Measurements from ENCODE around the gene SFXN5.

SFXN5 gene

GRCh38 chr2:73069855-73070642 is 1.5 kb downstream of the SFXN5 start:
- TF ChIP-seq, protein P1, sequence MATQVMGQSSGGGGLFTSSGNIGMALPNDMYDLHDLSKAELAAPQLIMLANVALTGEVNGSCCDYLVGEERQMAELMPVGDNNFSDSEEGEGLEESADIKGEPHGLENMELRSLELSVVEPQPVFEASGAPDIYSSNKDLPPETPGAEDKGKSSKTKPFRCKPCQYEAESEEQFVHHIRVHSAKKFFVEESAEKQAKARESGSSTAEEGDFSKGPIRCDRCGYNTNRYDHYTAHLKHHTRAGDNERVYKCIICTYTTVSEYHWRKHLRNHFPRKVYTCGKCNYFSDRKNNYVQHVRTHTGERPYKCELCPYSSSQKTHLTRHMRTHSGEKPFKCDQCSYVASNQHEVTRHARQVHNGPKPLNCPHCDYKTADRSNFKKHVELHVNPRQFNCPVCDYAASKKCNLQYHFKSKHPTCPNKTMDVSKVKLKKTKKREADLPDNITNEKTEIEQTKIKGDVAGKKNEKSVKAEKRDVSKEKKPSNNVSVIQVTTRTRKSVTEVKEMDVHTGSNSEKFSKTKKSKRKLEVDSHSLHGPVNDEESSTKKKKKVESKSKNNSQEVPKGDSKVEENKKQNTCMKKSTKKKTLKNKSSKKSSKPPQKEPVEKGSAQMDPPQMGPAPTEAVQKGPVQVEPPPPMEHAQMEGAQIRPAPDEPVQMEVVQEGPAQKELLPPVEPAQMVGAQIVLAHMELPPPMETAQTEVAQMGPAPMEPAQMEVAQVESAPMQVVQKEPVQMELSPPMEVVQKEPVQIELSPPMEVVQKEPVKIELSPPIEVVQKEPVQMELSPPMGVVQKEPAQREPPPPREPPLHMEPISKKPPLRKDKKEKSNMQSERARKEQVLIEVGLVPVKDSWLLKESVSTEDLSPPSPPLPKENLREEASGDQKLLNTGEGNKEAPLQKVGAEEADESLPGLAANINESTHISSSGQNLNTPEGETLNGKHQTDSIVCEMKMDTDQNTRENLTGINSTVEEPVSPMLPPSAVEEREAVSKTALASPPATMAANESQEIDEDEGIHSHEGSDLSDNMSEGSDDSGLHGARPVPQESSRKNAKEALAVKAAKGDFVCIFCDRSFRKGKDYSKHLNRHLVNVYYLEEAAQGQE (IDR thresholded peaks at IDR 0.05; ENCODE audit: insufficient read depth in 1 of 2, low read depth in 2 of 2, low read length in 2 of 2) = no peak
- TF ChIP-seq SIN3A (IDR thresholded peaks at IDR 0.05; ENCODE audit: borderline replicate concordance, insufficient read depth, low read length) (no peak), FOXP2 (optimal IDR thresholded peaks at IDR 0.05; ENCODE audit: borderline replicate concordance, extremely low read depth, extremely low read length, insufficient read depth) (no peak), POLR2AphosphoS5 (IDR thresholded peaks at IDR 0.05; ENCODE audit: low read depth, low read length) (no peak), TAF1 (IDR thresholded peaks at IDR 0.05; ENCODE audit: borderline replicate concordance, insufficient read depth, low read length) (no peak)

DNA sequence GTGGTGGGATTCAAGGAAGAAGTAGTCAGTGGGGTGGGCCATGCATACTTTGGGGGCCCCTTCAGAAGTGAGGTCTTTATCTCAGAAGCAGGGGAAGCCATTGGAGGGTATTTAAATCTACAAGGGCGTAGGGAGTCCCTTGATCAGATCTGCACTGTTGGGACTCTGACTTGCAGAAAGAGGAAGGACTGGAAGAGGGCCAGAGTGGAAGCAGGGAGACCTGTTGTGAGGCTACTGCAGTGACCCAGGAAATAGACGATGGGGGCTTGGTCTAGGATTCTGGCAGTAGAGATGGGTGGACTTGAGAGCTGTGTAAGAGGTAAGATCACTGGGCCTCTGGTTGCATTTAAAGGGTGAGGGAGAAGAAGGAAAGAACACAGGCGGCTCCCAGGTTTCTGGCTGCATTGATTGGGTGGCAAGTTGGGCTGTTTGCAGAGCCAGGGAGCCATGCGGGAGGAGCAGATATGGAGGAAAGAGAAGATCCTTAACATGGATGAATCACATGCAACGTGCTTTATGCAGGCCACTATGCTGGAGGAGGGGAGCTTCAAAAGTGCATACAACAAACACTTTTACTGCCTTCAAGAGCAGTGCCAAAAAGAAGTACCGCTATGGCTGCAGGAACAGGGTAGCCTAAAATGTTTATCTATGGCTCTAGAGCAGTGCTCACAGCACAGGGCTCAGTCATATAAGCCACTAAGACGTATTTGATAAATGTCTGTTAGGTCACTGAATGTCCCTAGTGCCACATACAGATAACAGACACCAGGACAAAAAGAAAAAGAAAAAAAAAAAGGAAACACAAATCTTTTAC is 2.3 kb downstream of the SFXN5 start:
- no peak for TF ChIP-seq SIN3A (IDR thresholded peaks at IDR 0.05; ENCODE audit: borderline replicate concordance, insufficient read depth, low read length)
- TF ChIP-seq, protein P1 (IDR thresholded peaks at IDR 0.05; ENCODE audit: insufficient read depth in 1 of 2, low read depth in 2 of 2, low read length in 2 of 2) = no peak
- TF ChIP-seq TAF1 (IDR thresholded peaks at IDR 0.05; ENCODE audit: borderline replicate concordance, insufficient read depth, low read length) = no peak
- no peak for TF ChIP-seq FOXP2 (optimal IDR thresholded peaks at IDR 0.05; ENCODE audit: borderline replicate concordance, extremely low read depth, extremely low read length, insufficient read depth)
- TF ChIP-seq POLR2AphosphoS5 (IDR thresholded peaks at IDR 0.05; ENCODE audit: low read depth, low read length) = no peak

DNA sequence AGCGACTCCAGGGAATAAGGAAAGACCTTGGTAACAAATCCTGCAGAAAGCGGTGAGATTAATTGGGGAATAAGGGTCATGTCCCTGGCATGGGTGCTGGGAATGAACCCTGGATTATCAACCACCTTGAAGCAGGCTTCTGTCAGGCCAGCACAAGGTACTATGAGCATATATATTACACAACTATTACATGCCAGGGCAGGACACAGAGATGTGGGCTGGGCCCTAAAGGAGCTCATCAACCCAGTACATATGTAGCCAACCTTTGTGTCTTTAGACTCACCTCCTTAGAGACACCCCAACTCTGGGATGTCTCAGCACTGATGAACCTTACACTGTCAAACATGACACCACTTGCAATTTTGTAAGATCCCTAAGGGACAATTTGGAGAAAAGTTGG is 3.4 kb downstream of the SFXN5 start:
- TF ChIP-seq POLR2AphosphoS5 (IDR thresholded peaks at IDR 0.05; ENCODE audit: low read depth, low read length) = no peak
- TF ChIP-seq SIN3A (IDR thresholded peaks at IDR 0.05; ENCODE audit: borderline replicate concordance, insufficient read depth, low read length) = no peak
- TF ChIP-seq, protein P1 (IDR thresholded peaks at IDR 0.05; ENCODE audit: insufficient read depth in 1 of 2, low read depth in 2 of 2, low read length in 2 of 2) = no peak
- no peak for TF ChIP-seq FOXP2 (optimal IDR thresholded peaks at IDR 0.05; ENCODE audit: borderline replicate concordance, extremely low read depth, extremely low read length, insufficient read depth)
- no peak for TF ChIP-seq TAF1 (IDR thresholded peaks at IDR 0.05; ENCODE audit: borderline replicate concordance, insufficient read depth, low read length)

GRCh38 chr2:73067043-73067442 is 4.5 kb downstream of the SFXN5 start:
- TF ChIP-seq, protein P1 (IDR thresholded peaks at IDR 0.05; ENCODE audit: insufficient read depth in 1 of 2, low read depth in 2 of 2, low read length in 2 of 2) = no peak
- TF ChIP-seq SIN3A (IDR thresholded peaks at IDR 0.05; ENCODE audit: borderline replicate concordance, insufficient read depth, low read length) (no peak), TAF1 (IDR thresholded peaks at IDR 0.05; ENCODE audit: borderline replicate concordance, insufficient read depth, low read length) (no peak), POLR2AphosphoS5 (IDR thresholded peaks at IDR 0.05; ENCODE audit: low read depth, low read length) (no peak), FOXP2 (optimal IDR thresholded peaks at IDR 0.05; ENCODE audit: borderline replicate concordance, extremely low read depth, extremely low read length, insufficient read depth) (no peak)

Measured in PFSK-1 (cell line).